Measurements from ENCODE around the gene BICC1. TPM values are rescaled to one million over a fixed set of nuclear protein-coding genes. Genes with fewer than 3 reads are reported as not detected.

BICC1 gene
- total RNA-seq, 1 experiment from 2014 or later, result 0.67 TPM

GRCh38 chr10:58756130-58756719 lies 243.6 kb downstream of the BICC1 start:
- Histone ChIP-seq H3K27ac (ENCODE audit: low read length) (no peak overlapping the region), H3K4me3 (ENCODE audit: low read depth in 2 of 2, low read length in 2 of 2) (no peak overlapping the region), H3K36me3 (ENCODE audit: control insufficient read depth, insufficient read depth, low read length) (no peaks in the 10 kb centered on the region), H3K9me3 (ENCODE audit: control insufficient read depth, insufficient read depth, low read depth, low read length) (no peaks in the 10 kb centered on the region), H3K4me1 (ENCODE audit: control insufficient read depth, insufficient read depth, low read length) (no peaks in the 10 kb centered on the region), H3K27me3 (ENCODE audit: control insufficient read depth, insufficient read depth, low read length) (no peaks in the 10 kb centered on the region)
- in situ Hi-C loops (cut with HindIII; ENCODE audit: low pct_unique_long_range_greater_than_20kb, low sequenced_read_pairs) (no loop called here), intact Hi-C loops (cut with micrococcal nuclease; ENCODE audit: unreplicated experiment) (no loop called here)
- DNase-seq (ENCODE audit: low read depth, low spot score) (no peak), ATAC-seq (no peak)
- no TSS peak for BruUV-seq (replicated peaks)
- ChIA-PET POLR2A (no interaction called here), CTCF (no interaction called here)
- TF ChIP-seq CTCF (IDR thresholded peaks at IDR 0.05) (no peak), SIN3A (IDR thresholded peaks at IDR 0.05; ENCODE audit: borderline replicate concordance, insufficient read depth, low read depth, low read length) (no peak), REST (IDR thresholded peaks at IDR 0.05; ENCODE audit: insufficient read depth in 1 of 2, low read depth in 2 of 2, low read length in 1 of 2) (no peak), POLR2AphosphoS5 (IDR thresholded peaks at IDR 0.05; ENCODE audit: low read depth, low read length) (no peak), TCF7L2 (IDR thresholded peaks at IDR 0.05; ENCODE audit: low read depth, low read length) (no peak)

- Histone ChIP-seq H3K27ac (ENCODE audit: low read length) (no peak overlapping the region), H3K4me3 (ENCODE audit: low read depth in 2 of 2, low read length in 2 of 2) (no peak overlapping the region), H3K4me1 (ENCODE audit: control insufficient read depth, insufficient read depth, low read length) (no peaks in the 10 kb centered on the region), H3K36me3 (ENCODE audit: control insufficient read depth, insufficient read depth, low read length) (no peaks in the 10 kb centered on the region), H3K27me3 (ENCODE audit: control insufficient read depth, insufficient read depth, low read length) (no peaks in the 10 kb centered on the region), H3K9me3 (ENCODE audit: control insufficient read depth, insufficient read depth, low read depth, low read length) (no peaks in the 10 kb centered on the region)
- CTCF ChIA-PET, result no interaction called here
- ATAC-seq, result no peak
- no TSS peak for BruUV-seq (replicated peaks)
- POLR2A ChIA-PET, result no interaction called here
- intact Hi-C loops (cut with micrococcal nuclease; ENCODE audit: unreplicated experiment) (no loop called here), in situ Hi-C loops (cut with HindIII; ENCODE audit: low pct_unique_long_range_greater_than_20kb, low sequenced_read_pairs) (no loop called here)
- TF ChIP-seq CTCF (IDR thresholded peaks at IDR 0.05), result no peak
- no peak for TF ChIP-seq POLR2AphosphoS5 (IDR thresholded peaks at IDR 0.05; ENCODE audit: low read depth, low read length)
- TF ChIP-seq REST (IDR thresholded peaks at IDR 0.05; ENCODE audit: insufficient read depth in 1 of 2, low read depth in 2 of 2, low read length in 1 of 2), result no peak
- TF ChIP-seq SIN3A (IDR thresholded peaks at IDR 0.05; ENCODE audit: borderline replicate concordance, insufficient read depth, low read depth, low read length), result no peak
- no peak for TF ChIP-seq TCF7L2 (IDR thresholded peaks at IDR 0.05; ENCODE audit: low read depth, low read length)
- no peak for DNase-seq (ENCODE audit: low read depth, low spot score)
Observed at GRCh38 chr10:58757352-58758065, 244.8 kb downstream of the BICC1 start.
